Dendritic cell treated with granulocyte-macrophage colony-stimulating factor and Interleukin-4, amounts not matched to agents 40 ng/mL and 50 ng/mL, for 4 days (primary cell): ENCODE results near the gene ORC4.

ENCODE experiments used
- H3K27ac Mint-ChIP-seq: one replicate; pipeline ENCODE4 v1.8.0; 2022; ENCODE audit warnings: mild to moderate bottlenecking, mixed read lengths
- H3K27me3 Mint-ChIP-seq: one replicate; pipeline ENCODE4 v1.8.0; 2022; ENCODE audit warnings: mild to moderate bottlenecking, mixed read lengths
- H3K36me3 Mint-ChIP-seq: one replicate; pipeline ENCODE4 v1.8.0; 2022; ENCODE audit warnings: low read depth, mixed read lengths
- H3K4me1 Mint-ChIP-seq: one replicate; pipeline ENCODE4 v1.8.0; 2022; ENCODE audit warnings: low read depth, mixed read lengths
- H3K4me3 Mint-ChIP-seq: one replicate; pipeline ENCODE4 v1.8.0; 2022; ENCODE audit warnings: mild to moderate bottlenecking, moderate library complexity, mixed read lengths
- H3K9me3 Mint-ChIP-seq: one replicate; pipeline ENCODE4 v1.8.0; 2022; ENCODE audit warnings: mixed read lengths
- intact Hi-C: fragments of 100-400 bp; cut with micrococcal nuclease; formaldehyde crosslinking; loops from one replicate; pipeline ENCODE4 v1.15.0; 2022

Gene ORC4

DNA sequence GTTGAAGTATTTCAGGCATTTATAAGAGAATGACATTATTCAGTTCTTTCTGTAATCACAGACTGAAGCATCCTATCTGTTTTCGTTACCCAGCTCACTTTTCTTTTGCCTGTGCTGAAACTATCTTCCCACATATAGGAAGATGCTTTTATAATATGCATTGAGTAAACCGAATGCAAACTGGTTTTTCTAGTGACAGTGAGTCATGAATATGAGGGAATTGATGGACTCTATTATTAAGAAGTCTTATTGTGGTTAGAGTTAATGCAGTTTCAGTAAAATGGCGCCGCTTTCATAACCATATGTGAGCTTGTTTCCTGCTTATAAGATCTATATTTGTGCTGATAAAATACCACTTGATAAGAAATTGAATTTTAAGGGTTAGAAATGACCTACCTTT lies 116.5 kb downstream of the ORC4 start:
- intact Hi-C loops = no loop called here
- Mint-ChIP-seq H3K27me3 (no peaks in the 10 kb centered on the region), H3K27ac (no peak overlapping the region), H3K4me1 (no peaks in the 10 kb centered on the region), H3K9me3 (no peaks in the 10 kb centered on the region), H3K4me3 (no peak overlapping the region), H3K36me3 (peaks cover 38% of the 10 kb centered on the region)

- no peak overlapping the region for H3K27ac Mint-ChIP-seq
These were observed 131.9 kb downstream of the ORC4 start for GRCh38 chr2:147888680-147889079.

GRCh38 chr2:147886136-147886535 lies 134.4 kb downstream of the ORC4 start:
- Mint-ChIP-seq H3K36me3 (no peaks in the 10 kb centered on the region), H3K4me1 (peaks cover 17% of the 10 kb centered on the region), H3K9me3 (no peaks in the 10 kb centered on the region), H3K27me3 (no peaks in the 10 kb centered on the region), H3K4me3 (no peak overlapping the region), H3K27ac (no peak overlapping the region)
- intact Hi-C loops = no loop called here

More at GRCh38 chr2:147888680-147889079, 131.9 kb downstream of the ORC4 start:
- Mint-ChIP-seq H3K4me3 (no peak overlapping the region), H3K36me3 (no peaks in the 10 kb centered on the region), H3K4me1 (peaks cover 20% of the 10 kb centered on the region), H3K27me3 (no peaks in the 10 kb centered on the region), H3K9me3 (no peaks in the 10 kb centered on the region)
- intact Hi-C loops = no loop called here

DNA sequence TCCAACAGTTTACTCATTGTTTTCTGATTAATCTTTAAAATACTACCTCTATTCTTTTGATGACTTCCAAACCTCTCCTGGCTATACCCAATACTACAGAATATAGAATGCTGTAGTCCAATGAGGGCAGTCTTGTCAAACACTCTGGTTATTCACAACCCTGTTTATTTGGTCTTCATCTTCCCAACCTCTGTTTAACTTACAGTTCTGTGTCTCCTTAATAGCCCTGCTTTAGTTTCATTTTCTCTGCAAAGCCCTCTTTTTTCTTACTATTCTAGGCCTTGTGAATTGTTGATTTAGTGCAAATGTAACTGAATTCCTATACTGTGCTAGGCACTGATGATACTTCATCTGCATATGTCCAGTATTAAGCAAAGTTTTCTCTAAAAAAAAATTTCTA lies 135.7 kb downstream of the ORC4 start:
- Mint-ChIP-seq H3K4me3 (no peak overlapping the region), H3K27ac (no peak overlapping the region), H3K36me3 (no peaks in the 10 kb centered on the region), H3K4me1 (peaks cover 27% of the 10 kb centered on the region), H3K27me3 (no peaks in the 10 kb centered on the region), H3K9me3 (no peaks in the 10 kb centered on the region)
- intact Hi-C loops = no loop called here

DNA sequence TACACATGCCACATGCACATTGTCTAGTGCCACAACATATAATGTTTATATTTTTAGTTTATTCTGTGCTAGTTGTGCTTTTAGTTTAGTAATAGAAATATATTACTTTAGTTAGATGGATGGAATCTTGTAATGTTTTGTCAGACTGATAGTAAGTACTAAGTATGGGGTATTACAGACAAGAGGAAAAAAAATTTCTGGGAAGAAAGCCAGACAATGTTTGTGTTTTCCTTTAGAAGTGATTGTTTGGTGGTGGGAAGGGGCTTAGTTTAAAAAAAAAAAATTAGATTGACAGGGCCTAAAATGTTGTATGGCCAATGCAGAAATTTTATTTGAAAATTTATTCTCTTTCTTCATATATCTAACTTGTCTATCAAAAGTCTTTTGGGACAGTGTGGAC lies 137.9 kb downstream of the ORC4 start:
- Mint-ChIP-seq H3K4me3 (no peak overlapping the region), H3K27me3 (no peaks in the 10 kb centered on the region), H3K36me3 (no peaks in the 10 kb centered on the region), H3K9me3 (no peaks in the 10 kb centered on the region), H3K27ac (no peak overlapping the region), H3K4me1 (peaks cover 27% of the 10 kb centered on the region)
- intact Hi-C loops = no loop called here
